Activated T-helper 1 cell treated with anti-CD3 and anti-CD28 coated beads, Interleukin-2, amount 50 U/mL, for 16 hours (primary cell): ENCODE results near the gene CCDC27.

ENCODE experiments used
- DNase-seq, 2 donors: peaks; one replicate each; pipeline ENCODE4 v3.0.0-alpha.2; 2020; ENCODE audit warnings: low read depth in 1 of 2, low spot score in 1 of 2

Gene CCDC27

GRCh38 chr1:3750741-3751140, 1.5 kb upstream of the CCDC27 start:
- DNase-seq, result no peak

GRCh38 chr1:3753656-3754454, 1.6 kb downstream of the CCDC27 start:
- no peak for DNase-seq

- DNase-seq, result no peak
Measured at GRCh38 chr1:3756394-3756793, 4.1 kb downstream of the CCDC27 start.

- no peak for DNase-seq
Measured at GRCh38 chr1:3759164-3759563, 6.9 kb downstream of the CCDC27 start.

GRCh38 chr1:3759796-3760195, 7.5 kb downstream of the CCDC27 start:
- no peak for DNase-seq

- no peak for DNase-seq
Measured at GRCh38 chr1:3761296-3762010, 9.2 kb downstream of the CCDC27 start.

GRCh38 chr1:3762151-3762872, 10.1 kb downstream of the CCDC27 start:
- no peak for DNase-seq

GRCh38 chr1:3762873-3763228, 10.6 kb downstream of the CCDC27 start:
- DNase-seq, result no peak

GRCh38 chr1:3763351-3764125, 11.3 kb downstream of the CCDC27 start:
- DNase-seq, result no peak

GRCh38 chr1:3767328-3767925, 15.2 kb downstream of the CCDC27 start:
- no peak for DNase-seq

GRCh38 chr1:3768811-3769390, 16.7 kb downstream of the CCDC27 start:
- no peak for DNase-seq

GRCh38 chr1:3770047-3770765, 18.0 kb downstream of the CCDC27 start:
- DNase-seq, result no peak

- DNase-seq, result no peak
Measured at GRCh38 chr1:3771108-3772026, 19.1 kb downstream of the CCDC27 start.

- peak; percentile 69 to 79 for DNase-seq
Measured at GRCh38 chr1:3772027-3772714, 19.9 kb downstream of the CCDC27 start.

GRCh38 chr1:3772715-3773571, 20.7 kb downstream of the CCDC27 start, which contains the start of gene SMIM1:
SMIM1 (plus strand) TSS chr1:3772749; CDS start chr1:3775374, 2,625 bp downstream.
- no peak for DNase-seq

GRCh38 chr1:3773572-3774275, 21.5 kb downstream of the CCDC27 start:
- DNase-seq, result no peak
